Measurements from ENCODE around the gene FHL5. TPM values are rescaled to one million over a fixed set of nuclear protein-coding genes. Genes with fewer than 3 reads are reported as not detected.

The FHL5 gene
- polyA plus RNA-seq, 4 donors, result 0.14 to 0.58 (median 0.39) TPM

Other genes with a start within 250 kb of the FHL5 start
- gene UFL1, start 41.3 kb upstream of the FHL5 start, polyA plus RNA-seq (ENCODE audit: insufficient read length in 4 of 4), result 10 to 100 TPM; 35.8 to 45.2 (median 41.5) TPM

All from left renal cortex interstitium (tissue), 4 donors.